Uterus (tissue), 4 donors: ENCODE measurements around the gene PLK1. TPM values are rescaled to one million over a fixed set of nuclear protein-coding genes. Genes with fewer than 3 reads are reported as not detected.
A peak's percentile ranks its signal among the peaks of the same experiment; 100 is the strongest.

ENCODE experiments used
- DNase-seq, 2 donors: peaks; one replicate each; pipeline ENCODE4 v3.0.0-alpha.2; 2019 to 2020
- H3K27ac ChIP-seq, 2 donors: fragments of 200-600 bp; sonication (generic); 1 replicate in 1 of 2; 2 replicates in 1 of 2; pipeline ENCODE4 v1.5.1; 2016 to 2018
- H3K27me3 ChIP-seq, 2 donors: fragments of 200-600 bp; sonication (generic); one replicate each; pipeline ENCODE4 v1.5.1; 2018 to 2019; ENCODE audit warnings: control low read depth in 1 of 2
- H3K36me3 ChIP-seq, 2 donors: fragments of 200-600 bp; sonication (generic); one replicate each; pipeline ENCODE4 v1.5.1; 2019; ENCODE audit warnings: control low read depth in 1 of 2
- H3K4me1 ChIP-seq, 2 donors: fragments of 200-600 bp; sonication (generic); one replicate each; pipeline ENCODE4 v1.5.1; 2018 to 2019; ENCODE audit warnings: control low read depth in 1 of 2
- H3K4me3 ChIP-seq, 2 donors: fragments of 200-600 bp; sonication (generic); 1 replicate in 1 of 2; 2 replicates in 1 of 2; pipeline ENCODE4 v1.5.1; 2018 to 2019; ENCODE audit warnings: mild to moderate bottlenecking in 1 of 2
- H3K9me3 ChIP-seq, 2 donors: fragments of 200-600 bp; sonication (generic); one replicate each; pipeline ENCODE4 v1.5.1; 2019; ENCODE audit warnings: control low read depth in 1 of 2
- CTCF ChIP-seq, 4 experiments: fragments of 200-600 bp in 2 of 4; fragments of 450-650 bp in 2 of 4; sonication (generic) in 2 of 4; IDR thresholded peaks; one replicate each; pipeline ENCODE4 v1.5.1; 2016 to 2019; ENCODE audit warnings: antibody characterized with exemption in 4 of 4, mild to moderate bottlenecking in 2 of 4, moderate library complexity in 1 of 4
- POLR2A ChIP-seq, 2 donors: fragments of 450-650 bp; IDR thresholded peaks; one replicate each; pipeline ENCODE4 v1.6.1; 2016; ENCODE audit warnings: antibody characterized with exemption in 2 of 2, mild to moderate bottlenecking in 1 of 2, moderate library complexity in 1 of 2
- intact Hi-C: fragments of 100-400 bp; cut with DNase I; formaldehyde crosslinking; loops from one replicate; pipeline ENCODE4 v1.15.1; 2023; ENCODE audit warnings: low total_unique reads
- total RNA-seq, 4 donors: library from RNA; depleted of rRNA in 3 of 4; stranded (reverse); fragments of >200 nt in 3 of 4; gene quantifications; one replicate each; pipeline versions ENCODE4 v1.1.0 to v1.2.4, GENCODE V29; 2014 to 2023
- donor health status: DM: yes; HTN: yes; CAD: no.

Gene PLK1
- total RNA-seq, 4 donors from 2014 or later: 3.4 to 10.7 (median 4.4) TPM; not detected in 1

DNA sequence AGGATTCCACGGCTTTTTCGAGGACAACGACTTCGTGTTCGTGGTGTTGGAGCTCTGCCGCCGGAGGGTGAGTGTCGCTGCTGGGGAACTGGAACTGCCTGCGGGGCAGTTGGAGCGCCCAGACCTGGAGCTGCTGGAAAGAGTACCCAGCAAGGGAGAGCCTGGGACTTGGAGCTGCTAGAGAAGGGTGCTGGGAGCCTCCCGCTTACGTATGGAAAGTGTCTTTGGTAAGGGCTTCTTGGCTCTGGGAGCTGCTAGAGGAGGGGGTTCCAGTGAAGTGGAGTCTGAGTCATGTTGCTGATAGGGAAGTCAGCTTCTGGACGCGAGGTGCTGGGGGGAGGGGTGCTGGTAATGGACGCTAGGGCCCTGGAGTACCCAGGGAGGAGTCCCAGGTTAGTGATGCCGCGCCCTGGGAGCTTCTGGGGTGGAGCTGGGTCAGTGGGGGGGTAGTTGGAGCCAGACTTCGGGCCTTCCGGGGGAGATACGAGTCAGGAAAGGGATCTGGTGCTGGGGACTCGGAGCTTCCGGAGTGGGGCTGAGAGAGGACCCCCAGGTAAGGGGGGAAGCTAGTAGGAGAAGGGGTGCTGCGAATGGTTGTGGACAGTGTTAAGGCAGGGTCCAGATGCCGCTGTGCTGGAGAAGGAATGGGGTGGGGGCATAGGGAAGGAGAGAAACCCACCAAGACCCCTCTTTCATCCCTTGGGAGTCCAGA is 741 bp downstream of the PLK1 start:
- intact Hi-C loops: no loop called here
- no peak for DNase-seq
- H3K27me3 ChIP-seq: no peaks in the 10 kb centered on the region
- H3K27ac ChIP-seq: no peak overlapping the region
- TF ChIP-seq POLR2A (IDR thresholded peaks at IDR 0.05) (no peak), CTCF (IDR thresholded peaks at IDR 0.05) (no peak)
- H3K4me1 ChIP-seq: no peaks in the 10 kb centered on the region
- H3K9me3 ChIP-seq: no peaks in the 10 kb centered on the region
- H3K4me3 ChIP-seq: peak overlapping the region; percentile 38 to 39
- no peaks in the 10 kb centered on the region for H3K36me3 ChIP-seq

GRCh38 chr16:23679986-23680336 is 1.3 kb downstream of the PLK1 start:
- TF ChIP-seq POLR2A (IDR thresholded peaks at IDR 0.05) (no peak), CTCF (IDR thresholded peaks at IDR 0.05) (no peak)
- Histone ChIP-seq H3K27ac (no peak overlapping the region), H3K9me3 (no peaks in the 10 kb centered on the region), H3K27me3 (no peaks in the 10 kb centered on the region), H3K4me3 (no peak overlapping the region), H3K4me1 (no peaks in the 10 kb centered on the region), H3K36me3 (no peaks in the 10 kb centered on the region)
- DNase-seq: no peak
- intact Hi-C loops: no loop called here

DNA sequence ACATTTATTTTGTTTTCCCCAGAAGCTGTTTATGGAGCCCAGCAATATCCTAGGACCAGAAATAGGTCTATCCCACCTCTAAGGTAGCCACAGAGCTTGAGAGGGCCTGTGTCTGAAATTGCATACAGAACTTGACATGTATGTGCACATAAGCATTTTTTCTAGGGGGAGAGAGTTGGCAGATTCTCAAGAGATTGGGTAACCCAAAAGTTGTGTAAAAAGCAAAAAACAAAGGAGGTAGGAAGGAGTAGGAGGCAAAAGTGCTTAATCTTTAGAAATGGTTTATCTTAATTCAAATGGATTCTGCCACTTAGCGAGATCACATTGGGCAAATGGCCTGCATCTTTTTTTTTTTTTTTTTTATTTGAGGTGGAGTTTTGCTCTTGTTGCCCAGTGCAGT is 3.5 kb downstream of the PLK1 start:
- Histone ChIP-seq H3K36me3 (no peaks in the 10 kb centered on the region), H3K4me3 (no peak overlapping the region), H3K27ac (no peak overlapping the region), H3K9me3 (no peaks in the 10 kb centered on the region), H3K27me3 (no peaks in the 10 kb centered on the region), H3K4me1 (no peaks in the 10 kb centered on the region)
- intact Hi-C loops: no loop called here
- TF ChIP-seq CTCF (IDR thresholded peaks at IDR 0.05): no peak
- TF ChIP-seq POLR2A (IDR thresholded peaks at IDR 0.05): no peak
- no peak for DNase-seq

DNA sequence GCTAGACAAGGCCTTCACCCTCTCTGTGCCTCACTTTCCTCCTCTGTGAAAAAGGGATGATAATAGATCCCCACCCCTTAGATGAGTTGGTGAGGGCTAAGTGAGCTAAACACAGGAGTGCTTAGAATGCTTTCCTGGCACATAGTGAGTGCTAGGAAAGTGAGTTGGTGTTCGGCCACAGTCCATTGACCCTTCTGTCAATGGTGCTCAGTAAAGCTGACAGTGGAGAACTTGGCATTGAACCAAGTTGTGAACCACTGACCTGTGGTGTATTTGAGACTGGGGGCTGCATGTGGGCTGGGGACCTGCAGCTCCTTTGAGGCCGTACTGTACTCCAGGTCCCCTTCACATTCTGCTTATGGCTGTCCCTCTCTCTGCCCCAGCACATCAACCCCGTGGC is 4.8 kb downstream of the PLK1 start:
- Histone ChIP-seq H3K4me1 (no peaks in the 10 kb centered on the region), H3K27ac (no peak overlapping the region), H3K36me3 (no peaks in the 10 kb centered on the region), H3K4me3 (no peak overlapping the region), H3K9me3 (no peaks in the 10 kb centered on the region), H3K27me3 (no peaks in the 10 kb centered on the region)
- TF ChIP-seq CTCF (IDR thresholded peaks at IDR 0.05) (no peak), POLR2A (IDR thresholded peaks at IDR 0.05) (no peak)
- intact Hi-C loops: no loop called here
- DNase-seq: no peak

DNA sequence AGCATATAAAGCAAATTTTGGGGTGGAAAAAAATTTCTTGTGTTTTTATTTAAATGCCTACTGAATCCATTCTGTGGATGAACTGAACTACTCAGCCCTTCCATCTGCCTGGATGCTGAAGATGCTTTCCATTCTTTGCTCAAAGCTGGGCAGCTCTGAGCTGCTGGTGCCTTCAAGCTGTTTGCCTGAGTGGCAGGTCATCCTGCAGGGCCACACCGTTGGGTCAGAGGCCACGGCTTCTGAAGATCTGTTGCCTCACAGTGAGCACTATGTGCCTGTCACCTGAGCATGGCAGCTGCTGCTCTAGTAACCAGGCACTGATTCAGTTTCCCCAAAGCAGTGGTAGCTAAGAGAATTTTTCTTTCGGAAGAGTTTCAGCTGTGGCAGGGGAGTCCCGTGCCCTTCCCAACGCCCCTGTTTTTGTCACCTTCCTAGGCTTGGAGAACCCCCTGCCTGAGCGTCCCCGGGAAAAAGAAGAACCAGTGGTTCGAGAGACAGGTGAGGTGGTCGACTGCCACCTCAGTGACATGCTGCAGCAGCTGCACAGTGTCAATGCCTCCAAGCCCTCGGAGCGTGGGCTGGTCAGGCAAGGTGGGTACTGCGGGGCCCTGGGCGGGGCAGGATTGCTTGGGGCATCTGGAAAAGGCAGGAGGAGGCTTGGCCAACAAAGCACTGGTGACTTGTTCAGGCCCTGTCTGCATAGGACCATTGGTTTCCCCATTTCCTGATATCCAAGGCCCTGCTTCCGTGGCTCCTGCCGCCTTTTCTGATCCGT is 8.5 kb downstream of the PLK1 start:
- intact Hi-C loops: no loop called here
- no peaks in the 10 kb centered on the region for H3K36me3 ChIP-seq
- H3K4me1 ChIP-seq: no peaks in the 10 kb centered on the region

More for the DNA sequence above, 8.5 kb downstream of the PLK1 start:
- H3K9me3 ChIP-seq: no peaks in the 10 kb centered on the region
- DNase-seq: no peak
- no peak overlapping the region for H3K4me3 ChIP-seq
- no peaks in the 10 kb centered on the region for H3K27me3 ChIP-seq
- no peak overlapping the region for H3K27ac ChIP-seq
- TF ChIP-seq CTCF (IDR thresholded peaks at IDR 0.05) (no peak), POLR2A (IDR thresholded peaks at IDR 0.05) (no peak)
